A673 (cell line): ENCODE data around the gene LSR. TPM values are rescaled to one million over a fixed set of nuclear protein-coding genes. Genes with fewer than 3 reads are reported as not detected.

Experiments
- BruUV-seq: library from RNA; stranded (reverse); fragments of 400-500 nt; replicated peaks from 2 replicates; lab custom pipeline; 2021; lab: Mats Ljungman, UMichigan
- CTCF ChIA-PET: fragments of 300-600 bp; sonication (Branson Sonifier 250); formaldehyde crosslinking; loops from one replicate; lab custom pipeline; 2022; ENCODE audit warnings: antibody characterized with exemption; lab: Charles Lee
- POLR2A ChIA-PET: fragments of 300-600 bp; sonication (Branson Sonifier 250); formaldehyde crosslinking; loops from one replicate; lab custom pipeline; 2022; ENCODE audit warnings: antibody characterized with exemption; ENCODE audit not compliant: low non-redundant PET; lab: Charles Lee
- DNase-seq: peaks from one replicate; pipeline ENCODE4 v3.0.0-alpha.2; 2015; ENCODE audit warnings: low spot score
- H3K27ac ChIP-seq: fragments of 200-600 bp; sonication (generic); 2 replicates; pipeline ENCODE4 v1.5.1; 2016; ENCODE audit warnings: mixed run types, low read depth, mild to moderate bottlenecking, mixed read lengths, antibody characterized with exemption, low read length; ENCODE audit not compliant: poor library complexity, severe bottlenecking
- H3K27me3 ChIP-seq: fragments of 200-600 bp; sonication (generic); replicated peaks from 2 replicates; pipeline ENCODE4 v1.6.1; 2017; ENCODE audit warnings: mixed run types, low read depth, mild to moderate bottlenecking, mixed read lengths, antibody characterized with exemption, low read length; ENCODE audit not compliant: insufficient read depth, poor library complexity
- H3K36me3 ChIP-seq: fragments of 200-600 bp; sonication (generic); 2 replicates; pipeline ENCODE4 v1.6.1; 2016; ENCODE audit warnings: mixed run types, mild to moderate bottlenecking, mixed read lengths, antibody characterized with exemption, low read length; ENCODE audit not compliant: insufficient read depth, poor library complexity, severe bottlenecking
- H3K4me1 ChIP-seq: fragments of 200-600 bp; sonication (generic); 2 replicates; pipeline ENCODE4 v1.6.1; 2017; ENCODE audit warnings: mixed run types, mild to moderate bottlenecking, mixed read lengths, antibody characterized with exemption, low read length; ENCODE audit not compliant: insufficient read depth, poor library complexity, severe bottlenecking
- H3K4me3 ChIP-seq: fragments of 200-600 bp; sonication (generic); 2 replicates; pipeline ENCODE4 v1.5.1; 2016; ENCODE audit warnings: low read depth, mixed run types, mild to moderate bottlenecking, mixed read lengths, low read length; ENCODE audit not compliant: poor library complexity, severe bottlenecking
- H3K9me3 ChIP-seq: fragments of 200-600 bp; sonication (generic); 2 replicates; pipeline ENCODE4 v1.6.1; 2016; ENCODE audit warnings: mixed run types, low read depth, mild to moderate bottlenecking, mixed read lengths, antibody characterized with exemption, low read length; ENCODE audit not compliant: poor library complexity, severe bottlenecking
- EZH2 ChIP-seq: fragments of 200-600 bp; sonication (generic); IDR thresholded peaks from 2 replicates; pipeline ENCODE4 v1.6.1; 2017; ENCODE audit warnings: borderline replicate concordance, low read depth, mild to moderate bottlenecking, mixed read lengths, antibody characterized with exemption, low read length; ENCODE audit not compliant: poor library complexity, severe bottlenecking
- intact Hi-C: fragments of 100-400 bp; cut with micrococcal nuclease; formaldehyde crosslinking; loops from one replicate; pipeline ENCODE4 v1.10.0; 2022; ENCODE audit not compliant: unreplicated experiment
- total RNA-seq: library from RNA; stranded (reverse); gene quantifications from 2 replicates; pipeline ENCODE4 v1.2.3, GENCODE V29; 2021
- TF ChIP-seq, protein P1 (sequence below): fragments of 300-800, 200-600 bp; sonication (generic); conservative IDR thresholded peaks from 2 replicates; pipeline ENCODE4 v1.5.1; 2017; ENCODE audit warnings: low read depth, mild to moderate bottlenecking, antibody characterized with exemption, low read length, moderate library complexity, mixed read lengths

The LSR gene
- total RNA-seq, 1 experiment from 2014 or later, result 1.9 TPM

DNA sequence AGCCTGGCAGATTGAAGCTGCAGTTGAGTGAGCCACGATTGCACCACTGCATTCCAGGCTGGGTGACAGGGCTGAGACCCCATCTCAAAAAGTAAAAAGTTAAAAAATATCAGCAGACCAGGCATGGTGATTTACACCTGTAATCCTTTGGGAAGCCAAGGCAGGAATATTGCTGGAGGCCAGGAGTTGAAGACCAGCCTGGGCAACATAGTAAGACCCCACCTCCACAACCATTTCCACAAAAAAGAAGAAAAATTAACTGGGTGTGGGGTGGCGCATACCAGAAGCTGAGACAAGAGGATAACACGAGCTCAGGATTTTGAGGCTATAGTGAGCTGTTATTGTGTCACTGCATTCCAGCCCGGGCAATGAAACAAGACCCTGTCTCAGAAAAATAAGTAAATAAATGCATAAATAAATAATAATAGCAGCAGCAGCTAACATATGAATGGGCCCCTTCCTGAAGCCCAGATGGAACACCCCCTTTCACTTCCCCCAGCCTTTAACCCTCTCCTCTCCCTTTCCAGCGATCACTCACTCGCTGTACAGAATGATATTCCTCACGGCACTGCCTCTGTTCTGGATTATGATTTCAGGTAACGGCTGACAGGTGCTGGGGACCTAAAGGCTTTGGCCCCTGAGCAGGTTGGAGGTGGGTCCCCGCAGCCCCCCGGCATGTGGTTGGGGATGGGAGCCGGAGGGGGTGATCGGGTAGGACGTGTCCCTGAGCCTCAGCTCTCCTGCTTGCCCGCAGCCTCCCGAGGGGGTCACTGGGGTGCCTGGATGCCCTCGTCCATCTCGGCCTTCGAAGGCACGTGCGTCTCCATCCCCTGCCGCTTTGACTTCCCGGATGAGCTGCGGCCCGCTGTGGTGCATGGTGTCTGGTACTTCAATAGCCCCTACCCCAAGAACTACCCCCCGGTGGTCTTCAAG is 46.3 kb downstream of the LSR start:
- no peak for DNase-seq
- ChIA-PET CTCF (interaction anchor here (0.7 to 1.1 kb wide), 2 partner anchors 13 kb away, joined by 3 read pairs; partner anchors contain the start of gene HAMP), POLR2A (no interaction called here)
- intact Hi-C loops, result no loop called here
- TF ChIP-seq EZH2, result no peak
- TF ChIP-seq, protein P1, sequence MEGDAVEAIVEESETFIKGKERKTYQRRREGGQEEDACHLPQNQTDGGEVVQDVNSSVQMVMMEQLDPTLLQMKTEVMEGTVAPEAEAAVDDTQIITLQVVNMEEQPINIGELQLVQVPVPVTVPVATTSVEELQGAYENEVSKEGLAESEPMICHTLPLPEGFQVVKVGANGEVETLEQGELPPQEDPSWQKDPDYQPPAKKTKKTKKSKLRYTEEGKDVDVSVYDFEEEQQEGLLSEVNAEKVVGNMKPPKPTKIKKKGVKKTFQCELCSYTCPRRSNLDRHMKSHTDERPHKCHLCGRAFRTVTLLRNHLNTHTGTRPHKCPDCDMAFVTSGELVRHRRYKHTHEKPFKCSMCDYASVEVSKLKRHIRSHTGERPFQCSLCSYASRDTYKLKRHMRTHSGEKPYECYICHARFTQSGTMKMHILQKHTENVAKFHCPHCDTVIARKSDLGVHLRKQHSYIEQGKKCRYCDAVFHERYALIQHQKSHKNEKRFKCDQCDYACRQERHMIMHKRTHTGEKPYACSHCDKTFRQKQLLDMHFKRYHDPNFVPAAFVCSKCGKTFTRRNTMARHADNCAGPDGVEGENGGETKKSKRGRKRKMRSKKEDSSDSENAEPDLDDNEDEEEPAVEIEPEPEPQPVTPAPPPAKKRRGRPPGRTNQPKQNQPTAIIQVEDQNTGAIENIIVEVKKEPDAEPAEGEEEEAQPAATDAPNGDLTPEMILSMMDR, result no peak
- H3K27ac ChIP-seq, result no peak overlapping the region
- no TSS peak for BruUV-seq
- H3K9me3 ChIP-seq, result no peaks in the 10 kb centered on the region
- no peaks in the 10 kb centered on the region for H3K36me3 ChIP-seq
- no peak overlapping the region for H3K4me3 ChIP-seq
- no peaks in the 10 kb centered on the region for H3K4me1 ChIP-seq
- peaks cover 36% of the 10 kb centered on the region for H3K27me3 ChIP-seq

DNA sequence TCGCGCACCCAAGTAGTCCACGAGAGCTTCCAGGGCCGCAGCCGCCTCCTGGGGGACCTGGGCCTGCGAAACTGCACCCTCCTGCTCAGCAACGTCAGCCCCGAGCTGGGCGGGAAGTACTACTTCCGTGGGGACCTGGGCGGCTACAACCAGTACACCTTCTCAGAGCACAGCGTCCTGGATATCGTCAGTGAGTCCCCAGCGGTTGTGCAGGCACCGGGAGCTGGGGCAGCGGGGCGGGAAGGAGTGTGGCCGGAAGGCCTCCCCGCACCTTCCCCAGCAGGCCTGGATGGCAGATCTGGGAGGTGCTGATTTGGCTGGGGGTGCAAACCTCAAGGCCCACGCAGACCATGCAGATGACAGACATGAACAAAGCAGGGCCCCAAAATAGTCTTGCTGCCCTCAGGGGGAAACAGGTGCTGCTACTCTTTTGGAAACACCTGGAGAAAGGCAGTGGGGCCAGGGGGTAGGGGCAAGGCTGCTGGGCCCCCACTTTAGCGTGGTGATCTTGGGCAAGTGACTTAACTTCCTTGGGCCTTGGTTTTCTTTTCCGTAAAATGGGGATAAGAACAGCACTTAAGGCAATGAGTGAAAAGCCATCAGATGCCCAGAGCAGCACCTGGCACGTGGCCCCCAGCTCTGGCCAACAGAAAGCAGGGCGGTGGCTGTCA is 47.1 kb downstream of the LSR start:
- Histone ChIP-seq H3K36me3 (no peaks in the 10 kb centered on the region), H3K4me3 (no peak overlapping the region), H3K9me3 (no peaks in the 10 kb centered on the region), H3K27me3 (peaks cover 36% of the 10 kb centered on the region), H3K27ac (no peak overlapping the region), H3K4me1 (no peaks in the 10 kb centered on the region)
- intact Hi-C loops, result no loop called here
- BruUV-seq, result no TSS peak
- POLR2A ChIA-PET, result no interaction called here
- TF ChIP-seq, protein P1, result no peak
- no peak for TF ChIP-seq EZH2
- DNase-seq, result no peak
- CTCF ChIA-PET, result interaction anchor here (1.1 kb wide), 1 partner anchor 14 kb away, joined by 3 read pairs; no protein-coding TSS in a partner anchor

DNA sequence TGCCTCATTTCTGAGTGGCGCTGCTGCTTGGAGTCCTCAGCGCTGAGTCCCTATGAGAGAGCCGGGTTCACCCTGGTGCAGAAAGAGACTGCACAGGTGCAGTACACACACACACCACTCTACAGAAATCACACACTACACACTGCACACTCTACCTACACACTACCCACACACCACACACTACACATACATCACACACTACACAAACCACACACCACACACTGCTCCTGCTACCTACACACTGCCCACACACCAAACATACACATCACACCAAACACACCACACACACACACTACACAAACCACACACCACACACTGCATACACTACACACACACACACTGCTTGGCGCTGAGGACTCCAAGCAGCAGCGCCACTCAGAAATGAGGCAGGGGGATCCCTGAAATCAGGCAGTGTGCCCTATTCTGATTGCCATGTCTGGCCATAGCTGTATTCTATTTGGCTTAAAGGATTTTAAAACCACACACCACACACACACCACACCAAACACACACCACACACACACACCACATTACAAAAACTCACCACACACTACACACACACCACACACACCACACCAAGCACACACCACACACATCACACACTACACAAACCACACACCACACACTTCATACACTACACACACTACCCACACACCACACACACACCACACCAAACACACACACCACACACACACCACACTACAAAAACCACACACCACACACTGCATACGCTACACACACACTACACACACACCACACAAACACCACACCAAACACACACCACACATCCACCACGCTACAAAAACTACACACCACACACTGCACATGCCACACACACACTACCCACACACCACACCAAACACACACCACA is 48.1 kb downstream of the LSR start:
- ChIA-PET CTCF (interaction anchor here (1.1 kb wide), 1 partner anchor 15 kb away, joined by 3 read pairs; no protein-coding TSS in a partner anchor), POLR2A (no interaction called here)
- Histone ChIP-seq H3K4me3 (no peak overlapping the region), H3K36me3 (no peaks in the 10 kb centered on the region), H3K4me1 (no peaks in the 10 kb centered on the region), H3K27ac (no peak overlapping the region), H3K27me3 (peaks cover 30% of the 10 kb centered on the region), H3K9me3 (no peaks in the 10 kb centered on the region)
- no peak for DNase-seq
- no peak for TF ChIP-seq EZH2
- TF ChIP-seq, protein P1, result no peak
- BruUV-seq, result no TSS peak
- intact Hi-C loops, result no loop called here
